Keratinocyte (primary cell): ENCODE data around the gene PNPLA7. TPM values are rescaled to one million over a fixed set of nuclear protein-coding genes. Genes with fewer than 3 reads are reported as not detected.

Experiments
- DNase-seq: peaks from one replicate; pipeline ENCODE4 v3.0.0-alpha.2; 2011; ENCODE audit warnings: low read depth, missing footprints, low spot score
- FAIRE-seq: peaks from 2 replicates; lab custom pipeline; 2011; peaks lifted over from hg19 to GRCh38; lab: Jason Lieb, UNC
- H2AFZ ChIP-seq: 2 replicates; pipeline ENCODE4 v1.6.0; 2012; ENCODE audit warnings: low read length, control low read depth, inconsistent platforms; ENCODE audit not compliant: control insufficient read depth
- H3K27ac ChIP-seq: 2 replicates; pipeline ENCODE4 v1.5.1; 2011; ENCODE audit warnings: low read length; ENCODE audit not compliant: control insufficient read depth, insufficient read depth
- H3K27me3 ChIP-seq: 3 replicates; pipeline ENCODE4 v1.6.0; 2011; ENCODE audit warnings: low read length; ENCODE audit not compliant: control insufficient read depth, insufficient read depth; ENCODE audit errors: extremely low read depth
- H3K36me3 ChIP-seq, 2 experiments: 2 replicates in 1 of 2; 3 replicates in 1 of 2; pipeline ENCODE4 v1.5.1; 2011; ENCODE audit warnings: low read length in 2 of 2, mild to moderate bottlenecking in 1 of 2; ENCODE audit not compliant: control insufficient read depth in 2 of 2, insufficient read depth in 2 of 2; ENCODE audit errors: extremely low read depth in 1 of 2
- H3K4me1 ChIP-seq: 3 replicates; pipeline ENCODE4 v1.5.1; 2011; ENCODE audit warnings: low read length; ENCODE audit not compliant: control insufficient read depth, insufficient read depth; ENCODE audit errors: extremely low read depth
- H3K4me2 ChIP-seq: 3 replicates; pipeline ENCODE4 v1.6.0; 2011; ENCODE audit warnings: low read depth, low read length; ENCODE audit not compliant: control insufficient read depth, insufficient read depth; ENCODE audit errors: extremely low read depth
- H3K4me3 ChIP-seq, 3 experiments: fragments of 200-600 bp in 1 of 3; sonication (generic) in 1 of 3; 2 replicates in 2 of 3; 3 replicates in 1 of 3; pipeline ENCODE4 v1.5.1; 2011 to 2016; ENCODE audit warnings: low read length in 3 of 3, mild to moderate bottlenecking in 3 of 3, control low read depth in 2 of 3, inconsistent platforms in 1 of 3, low read depth in 1 of 3, mixed read lengths in 1 of 3, mixed run types in 1 of 3, moderate library complexity in 1 of 3; ENCODE audit not compliant: control insufficient read depth in 2 of 3, insufficient read depth in 2 of 3; ENCODE audit errors: extremely low read depth in 1 of 3
- H3K79me2 ChIP-seq: 2 replicates; pipeline ENCODE4 v1.6.0; 2012; ENCODE audit warnings: low read length; ENCODE audit not compliant: control insufficient read depth, insufficient read depth
- H3K9ac ChIP-seq: 3 replicates; pipeline ENCODE4 v1.6.0; 2011; ENCODE audit warnings: low read length; ENCODE audit not compliant: control insufficient read depth, insufficient read depth; ENCODE audit errors: extremely low read depth
- H3K9me1 ChIP-seq: 3 replicates; pipeline ENCODE4 v1.6.0; 2011; ENCODE audit warnings: low read length; ENCODE audit not compliant: control insufficient read depth, insufficient read depth; ENCODE audit errors: extremely low read depth
- H3K9me3 ChIP-seq: 2 replicates; pipeline ENCODE4 v1.5.1; 2012; ENCODE audit warnings: low read depth, low read length; ENCODE audit not compliant: control insufficient read depth
- H4K20me1 ChIP-seq: 3 replicates; pipeline ENCODE4 v1.6.0; 2011; ENCODE audit warnings: low read length; ENCODE audit not compliant: control insufficient read depth, insufficient read depth; ENCODE audit errors: extremely low read depth
- CTCF ChIP-seq, 3 experiments: IDR thresholded peaks in 1 of 3; conservative IDR thresholded peaks in 1 of 3; optimal IDR thresholded peaks in 1 of 3; 2 replicates in 2 of 3; 3 replicates in 1 of 3; pipeline versions ENCODE3 to v1.5.1; 2011; ENCODE audit warnings: low read length in 3 of 3, mild to moderate bottlenecking in 3 of 3, moderate library complexity in 2 of 3, control low read depth in 1 of 3, inconsistent platforms in 1 of 3; ENCODE audit not compliant: insufficient read depth in 2 of 3; ENCODE audit errors: extremely low read depth in 1 of 3
- EZH2 ChIP-seq: IDR thresholded peaks from one replicate; pipeline ENCODE4 v1.6.1; 2012; ENCODE audit warnings: inconsistent platforms, mild to moderate bottlenecking, low read length, moderate library complexity
- dilution Hi-C: fragments of 300-500 bp; cut with MboI; formaldehyde crosslinking; loops from one replicate; pipeline ENCODE4 v1.7.0; 2020; ENCODE audit warnings: low sequenced_read_pairs; ENCODE audit not compliant: extremely low pct_ligation_motif_present
- polyA plus RNA-seq, 5 experiments: library from polyadenylated mRNA; depleted of rRNA in 3 of 5; stranded (reverse) in 3 of 5; stranded (forward) in 1 of 5; unstranded in 1 of 5; fragments of >200 nt; gene quantifications; 1 replicate in 1 of 5; 2 replicates in 3 of 5; 3 replicates in 1 of 5; pipeline versions ENCODE4 v1.2.1 to v1.2.3, GENCODE V29; 2011 to 2012; ENCODE audit warnings: missing spikeins in 2 of 5, low read depth in 1 of 5, low replicate concordance in 1 of 5

PNPLA7 gene
- polyA plus RNA-seq, 1 donor (not counting 4 experiments of a cell fraction or from before 2014, with no cell fraction given): 0.34 TPM

GRCh38 chr9:137487454-137488326, 62.5 kb downstream of the PNPLA7 start:
- Histone ChIP-seq H3K9me3 (no peaks in the 10 kb centered on the region), H3K4me2 (no peak overlapping the region), H3K79me2 (no peaks in the 10 kb centered on the region), H3K36me3 (no peaks in the 10 kb centered on the region), H2AFZ (no peak overlapping the region), H3K9ac (no peak overlapping the region), H3K4me1 (no peaks in the 10 kb centered on the region), H3K9me1 (no peaks in the 10 kb centered on the region), H3K27ac (no peak overlapping the region), H3K4me3 (no peak overlapping the region), H3K27me3 (no peaks in the 10 kb centered on the region), H4K20me1 (no peaks in the 10 kb centered on the region)
- DNase-seq (no peak), FAIRE-seq (no peak)
- no peak for TF ChIP-seq CTCF (optimal IDR thresholded peaks at IDR 0.05 in 1 of 3, IDR thresholded peaks at IDR 0.05 in 1 of 3, conservative IDR thresholded peaks at IDR 0.05 in 1 of 3; ENCODE audit: extremely low read depth in 1 of 3, insufficient read depth in 2 of 3, low read length in 3 of 3)
- TF ChIP-seq EZH2: no peak
- dilution Hi-C loops: no loop called here

- TF ChIP-seq CTCF (optimal IDR thresholded peaks at IDR 0.05 in 1 of 3, IDR thresholded peaks at IDR 0.05 in 1 of 3, conservative IDR thresholded peaks at IDR 0.05 in 1 of 3; ENCODE audit: extremely low read depth in 1 of 3, insufficient read depth in 2 of 3, low read length in 3 of 3) (no peak), EZH2 (no peak)
- no peak for DNase-seq
- Histone ChIP-seq H3K27me3 (no peaks in the 10 kb centered on the region), H3K27ac (no peak overlapping the region), H3K9ac (no peak overlapping the region), H3K4me3 (no peak overlapping the region), H3K4me2 (no peak overlapping the region), H3K79me2 (no peaks in the 10 kb centered on the region), H3K4me1 (peaks cover 2% of the 10 kb centered on the region), H3K36me3 (no peaks in the 10 kb centered on the region), H4K20me1 (no peaks in the 10 kb centered on the region), H3K9me3 (no peaks in the 10 kb centered on the region), H2AFZ (no peak overlapping the region), H3K9me1 (no peaks in the 10 kb centered on the region)
- FAIRE-seq: no peak
- dilution Hi-C loops: no loop called here
Measured at GRCh38 chr9:137486545-137487453, 63.4 kb downstream of the PNPLA7 start.
